Erythroblast (primary cell): ENCODE data around the gene ULK4.

Experiments used
- GATA1 ChIP-seq: IDR thresholded peaks from 2 replicates; pipeline ENCODE4 v1.6.1; 2011; ENCODE audit warnings: low read depth, mild to moderate bottlenecking, control low read depth, low read length, moderate library complexity
- POLR2A ChIP-seq: IDR thresholded peaks from 2 replicates; pipeline ENCODE4 v1.6.1; 2011; ENCODE audit warnings: mild to moderate bottlenecking, low read length

DNA sequence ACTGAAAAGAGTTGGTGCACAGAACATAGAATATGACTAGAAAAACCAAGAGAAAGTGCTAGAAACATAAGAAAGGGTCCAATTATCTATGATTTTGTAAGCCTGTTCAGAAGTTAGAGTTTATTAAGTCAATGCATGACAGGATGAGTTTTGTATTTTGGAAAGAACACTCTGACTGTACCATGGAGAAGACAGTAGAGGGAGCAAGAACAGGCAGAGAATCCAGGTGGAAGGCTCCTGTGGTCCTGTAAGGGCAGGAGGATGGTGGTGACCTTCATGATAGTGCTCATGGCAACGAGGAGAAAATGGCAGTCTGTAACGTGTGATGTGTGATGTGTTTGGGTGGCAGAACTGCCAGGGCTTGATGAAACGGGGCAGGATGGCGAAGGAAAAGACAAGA lies 513.5 kb downstream of the ULK4 start:
- no peak for TF ChIP-seq POLR2A
- no peak for TF ChIP-seq GATA1
